ENCODE measurements around the gene TMEM163. TPM values are rescaled to one million over a fixed set of nuclear protein-coding genes. Genes with fewer than 3 reads are reported as not detected.
"Not testable (repeated sequence)": the region's sequence is repeated elsewhere in the genome, so short reads cannot be mapped to it uniquely, and the experiment has no call there.

TMEM163 gene
- total RNA-seq, 1 donor from 2014 or later, result 0.30 TPM

- intact Hi-C loops (cut with micrococcal nuclease), result no loop called here
Observed at GRCh38 chr2:134625311-134625710, 93.5 kb downstream of the TMEM163 start.

- intact Hi-C loops (cut with micrococcal nuclease), result no loop called here
Observed at GRCh38 chr2:134623796-134624195, 95.0 kb downstream of the TMEM163 start.

- intact Hi-C loops (cut with micrococcal nuclease), result no loop called here
Observed at GRCh38 chr2:134623046-134623445, 95.8 kb downstream of the TMEM163 start.

GRCh38 chr2:134621939-134622705 is 96.7 kb downstream of the TMEM163 start:
- intact Hi-C loops (cut with micrococcal nuclease), result no loop called here

- intact Hi-C loops (cut with micrococcal nuclease), result no loop called here
Observed at GRCh38 chr2:134619250-134619649, 99.5 kb downstream of the TMEM163 start.

- intact Hi-C loops (cut with micrococcal nuclease), result not testable (repeated sequence)
Observed at GRCh38 chr2:134615480-134615879, 103.3 kb downstream of the TMEM163 start.

GRCh38 chr2:134611316-134611715 is 107.5 kb downstream of the TMEM163 start:
- intact Hi-C loops (cut with micrococcal nuclease), result no loop called here

GRCh38 chr2:134610871-134611270 is 107.9 kb downstream of the TMEM163 start:
- intact Hi-C loops (cut with micrococcal nuclease), result no loop called here

GRCh38 chr2:134609924-134610513 is 108.8 kb downstream of the TMEM163 start:
- intact Hi-C loops (cut with micrococcal nuclease), result no loop called here

- intact Hi-C loops (cut with micrococcal nuclease), result no loop called here
Observed at GRCh38 chr2:134603966-134604365, 114.8 kb downstream of the TMEM163 start.

- intact Hi-C loops (cut with micrococcal nuclease), result no loop called here
Observed at GRCh38 chr2:134602666-134603065, 116.1 kb downstream of the TMEM163 start.

GRCh38 chr2:134601264-134601663 is 117.5 kb downstream of the TMEM163 start:
- intact Hi-C loops (cut with micrococcal nuclease), result no loop called here

GRCh38 chr2:134600208-134600607 is 118.6 kb downstream of the TMEM163 start:
- intact Hi-C loops (cut with micrococcal nuclease), result no loop called here

- intact Hi-C loops (cut with micrococcal nuclease), result no loop called here
Observed at GRCh38 chr2:134599236-134599635, 119.6 kb downstream of the TMEM163 start.

- intact Hi-C loops (cut with micrococcal nuclease), result no loop called here
Observed at GRCh38 chr2:134594399-134594798, 124.4 kb downstream of the TMEM163 start.

- intact Hi-C loops (cut with micrococcal nuclease), result no loop called here
Observed at GRCh38 chr2:134593519-134593918, 125.3 kb downstream of the TMEM163 start.

- intact Hi-C loops (cut with micrococcal nuclease), result no loop called here
Observed at GRCh38 chr2:134592377-134592776, 126.4 kb downstream of the TMEM163 start.

GRCh38 chr2:134591526-134591925 is 127.3 kb downstream of the TMEM163 start:
- intact Hi-C loops (cut with micrococcal nuclease), result no loop called here

- intact Hi-C loops (cut with micrococcal nuclease), result no loop called here
Observed at GRCh38 chr2:134590679-134591078, 128.1 kb downstream of the TMEM163 start.

GRCh38 chr2:134589171-134590083 is 129.4 kb downstream of the TMEM163 start:
- intact Hi-C loops (cut with micrococcal nuclease), result not testable (repeated sequence)

- intact Hi-C loops (cut with micrococcal nuclease), result no loop called here
Observed at GRCh38 chr2:134588556-134588955, 130.2 kb downstream of the TMEM163 start.
